Activated naive CD4-positive, alpha-beta T cell treated with anti-CD3 and anti-CD28 coated beads, Interleukin-2, amount 50 U/mL, for 16 hours (primary cell): ENCODE measurements around the gene SIRT1.
"Not testable (repeated sequence)": the region's sequence is repeated elsewhere in the genome, so short reads cannot be mapped to it uniquely, and the experiment has no call there.

Experiments
- DNase-seq: peaks from one replicate; pipeline ENCODE4 v3.0.0-alpha.2; 2020

SIRT1 gene

GRCh38 chr10:67966035-67966434, 81.6 kb downstream of the SIRT1 start:
- not testable (repeated sequence) for DNase-seq
